Body of pancreas (tissue), 4 donors: ENCODE measurements around the gene GAL3ST1. TPM values are rescaled to one million over a fixed set of nuclear protein-coding genes. Genes with fewer than 3 reads are reported as not detected.

Experiments used
- ATAC-seq: fragments of 150-250 bp; one replicate; pipeline ENCODE4 v1.9.1; 2016
- DNase-seq, 4 donors: peaks; one replicate each; pipeline ENCODE4 v3.0.0-alpha.2; 2019
- H3K27ac ChIP-seq, 4 donors: fragments of 200-600 bp; sonication (generic); 1 replicate in 3 of 4; 2 replicates in 1 of 4; pipeline versions ENCODE4 v1.5.1 to v1.6.1; 2016 to 2019; ENCODE audit warnings: mild to moderate bottlenecking in 1 of 4, mixed read lengths in 1 of 4, moderate library complexity in 1 of 4
- H3K27me3 ChIP-seq, 2 donors: fragments of 200-600 bp; sonication (generic); one replicate each; pipeline ENCODE4 v1.6.0; 2016; ENCODE audit warnings: mild to moderate bottlenecking in 1 of 2
- H3K36me3 ChIP-seq, 2 donors: fragments of 200-600 bp; sonication (generic); replicated peaks in 1 of 2; 2 replicates each; pipeline ENCODE4 v1.5.1; 2016; ENCODE audit warnings: low read depth in 2 of 2; ENCODE audit not compliant: insufficient read depth in 1 of 2
- H3K4me1 ChIP-seq: fragments of 200-600 bp; sonication (generic); one replicate; pipeline ENCODE4 v1.6.0; 2016
- H3K4me3 ChIP-seq, 2 donors: fragments of 200-600 bp; sonication (generic); 1 replicate in 1 of 2; 2 replicates in 1 of 2; pipeline ENCODE4 v1.5.1; 2016 to 2019
- H3K9me3 ChIP-seq, 3 donors: fragments of 200-600 bp; sonication (generic); 1 replicate in 2 of 3; 2 replicates in 1 of 3; pipeline ENCODE4 v1.5.1; 2016
- POLR2A ChIP-seq, 3 donors: fragments of 450-650 bp; IDR thresholded peaks; one replicate each; pipeline ENCODE4 v1.6.1; 2016; ENCODE audit warnings: antibody characterized with exemption in 3 of 3, mild to moderate bottlenecking in 2 of 3
- WGBS, 2 donors: methylation state at CpG; one replicate each; pipeline ENCODE4 v1.1.5; 2017; 5-methylcytosine and 5-hydroxymethylcytosine counted together
- intact Hi-C: fragments of 100-400 bp; cut with DNase I; formaldehyde crosslinking; loops from one replicate; pipeline ENCODE4 v1.15.1; 2023
- total RNA-seq, 2 donors: library from RNA; depleted of rRNA; stranded (reverse); fragments of >200 nt; gene quantifications; one replicate each; pipeline ENCODE4 v1.1.0, GENCODE V29; 2016
- TF ChIP-seq, protein P1 (sequence below), 7 experiments: fragments of 450-650 bp in 4 of 7; fragments of 200-600 bp in 3 of 7; sonication (generic) in 3 of 7; IDR thresholded peaks; one replicate each; pipeline ENCODE4 v1.5.1; 2016 to 2019; ENCODE audit warnings: antibody characterized with exemption in 7 of 7

Gene GAL3ST1
- total RNA-seq, 2 donors from 2014 or later = 3.4 to 13.8 TPM

DNA sequence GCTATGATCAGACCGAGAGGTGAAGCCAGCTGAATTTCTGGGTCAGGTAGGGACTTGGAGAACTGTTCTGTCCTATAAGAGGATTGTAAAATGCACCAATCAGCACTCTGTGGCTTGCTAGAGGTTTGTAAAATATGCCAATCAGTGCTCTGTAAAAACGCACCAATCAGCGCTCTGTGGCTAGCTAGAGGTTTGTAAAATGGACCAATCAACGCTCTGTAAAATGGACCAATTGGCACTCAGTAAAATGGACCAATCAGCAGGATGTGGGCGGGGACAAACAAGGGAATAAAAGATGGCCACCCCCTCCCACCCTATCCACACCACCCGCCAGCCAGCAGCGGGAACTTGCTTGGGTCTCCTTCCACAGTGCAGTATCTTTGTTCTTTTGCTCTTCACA is 62.6 kb downstream of the GAL3ST1 start:
- Histone ChIP-seq H3K27ac (no peak overlapping the region), H3K4me1 (no peaks in the 10 kb centered on the region), H3K9me3 (no peaks in the 10 kb centered on the region), H3K27me3 (no peaks in the 10 kb centered on the region), H3K4me3 (no peak overlapping the region), H3K36me3 (no peaks in the 10 kb centered on the region)
- no peak for TF ChIP-seq POLR2A (IDR thresholded peaks at IDR 0.05)
- TF ChIP-seq, protein P1, sequence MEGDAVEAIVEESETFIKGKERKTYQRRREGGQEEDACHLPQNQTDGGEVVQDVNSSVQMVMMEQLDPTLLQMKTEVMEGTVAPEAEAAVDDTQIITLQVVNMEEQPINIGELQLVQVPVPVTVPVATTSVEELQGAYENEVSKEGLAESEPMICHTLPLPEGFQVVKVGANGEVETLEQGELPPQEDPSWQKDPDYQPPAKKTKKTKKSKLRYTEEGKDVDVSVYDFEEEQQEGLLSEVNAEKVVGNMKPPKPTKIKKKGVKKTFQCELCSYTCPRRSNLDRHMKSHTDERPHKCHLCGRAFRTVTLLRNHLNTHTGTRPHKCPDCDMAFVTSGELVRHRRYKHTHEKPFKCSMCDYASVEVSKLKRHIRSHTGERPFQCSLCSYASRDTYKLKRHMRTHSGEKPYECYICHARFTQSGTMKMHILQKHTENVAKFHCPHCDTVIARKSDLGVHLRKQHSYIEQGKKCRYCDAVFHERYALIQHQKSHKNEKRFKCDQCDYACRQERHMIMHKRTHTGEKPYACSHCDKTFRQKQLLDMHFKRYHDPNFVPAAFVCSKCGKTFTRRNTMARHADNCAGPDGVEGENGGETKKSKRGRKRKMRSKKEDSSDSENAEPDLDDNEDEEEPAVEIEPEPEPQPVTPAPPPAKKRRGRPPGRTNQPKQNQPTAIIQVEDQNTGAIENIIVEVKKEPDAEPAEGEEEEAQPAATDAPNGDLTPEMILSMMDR (IDR thresholded peaks at IDR 0.05) = no peak
- ATAC-seq = no peak
- intact Hi-C loops = no loop called here
- 84 to 88% methylated on average over 7 of the region's 7 CpGs for WGBS, 2 donors
- no peak for DNase-seq

DNA sequence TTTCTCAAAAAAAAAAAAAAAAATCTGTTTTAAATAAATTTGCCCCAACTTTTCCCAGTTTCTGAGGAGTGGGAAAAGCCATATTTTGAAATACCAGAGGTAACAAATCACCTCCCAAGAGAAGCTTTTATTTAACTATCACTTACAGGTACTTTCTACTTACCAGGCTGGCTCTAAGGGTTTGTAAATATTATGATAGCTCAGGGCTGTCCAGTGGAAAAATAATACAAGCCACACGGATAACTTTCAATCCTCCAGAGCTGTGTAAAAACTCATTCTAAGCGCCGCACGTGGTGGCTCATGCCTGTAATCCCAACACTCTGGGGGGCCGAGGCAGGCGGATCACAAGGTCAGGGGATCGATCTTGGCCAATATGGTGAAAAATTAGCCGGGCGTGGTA is 63.4 kb downstream of the GAL3ST1 start:
- intact Hi-C loops = no loop called here
- Histone ChIP-seq H3K9me3 (no peaks in the 10 kb centered on the region), H3K27ac (no peak overlapping the region), H3K36me3 (no peaks in the 10 kb centered on the region), H3K27me3 (no peaks in the 10 kb centered on the region), H3K4me1 (no peaks in the 10 kb centered on the region), H3K4me3 (no peak overlapping the region)
- ATAC-seq (no peak), DNase-seq (no peak)
- 65 to 83% methylated on average over 9 of the region's 9 CpGs for WGBS, 2 donors
- TF ChIP-seq POLR2A (IDR thresholded peaks at IDR 0.05) = no peak
- TF ChIP-seq, protein P1 (IDR thresholded peaks at IDR 0.05) = no peak

DNA sequence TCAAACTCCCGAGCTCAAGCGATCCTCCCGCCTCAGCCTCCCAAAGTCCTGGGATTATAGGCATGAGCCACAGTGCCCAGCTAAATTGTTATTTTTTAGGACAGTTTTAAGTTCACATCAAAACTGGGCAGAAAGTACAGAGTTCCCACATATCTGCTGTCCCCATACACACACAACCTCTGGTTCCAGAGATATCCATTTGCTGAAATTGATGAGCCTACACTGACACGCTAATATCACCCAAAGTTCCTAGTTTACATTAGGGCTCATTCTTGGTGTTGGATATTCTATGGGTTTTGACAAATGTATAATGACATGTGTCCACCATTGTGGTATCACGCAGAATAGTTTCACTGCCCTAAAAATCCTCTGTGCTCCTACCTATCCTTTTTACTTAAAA is 66.2 kb downstream of the GAL3ST1 start:
- peaks cover 0 to 8% of the 10 kb centered on the region in 2 donors for H3K27me3 ChIP-seq
- no peak overlapping the region for H3K4me3 ChIP-seq
- H3K4me1 ChIP-seq = peaks cover 7% of the 10 kb centered on the region
- H3K36me3 ChIP-seq = no peaks in the 10 kb centered on the region
- 68 to 79% methylated on average over 5 of the region's 5 CpGs for WGBS, 2 donors
- DNase-seq (no peak), ATAC-seq (no peak)
- H3K27ac ChIP-seq = no peak overlapping the region
- H3K9me3 ChIP-seq = no peaks in the 10 kb centered on the region
- intact Hi-C loops = no loop called here
- TF ChIP-seq POLR2A (IDR thresholded peaks at IDR 0.05) = no peak
- TF ChIP-seq, protein P1 (IDR thresholded peaks at IDR 0.05) = no peak

GRCh38 chr22:30507670-30508069 is 66.8 kb downstream of the GAL3ST1 start:
- intact Hi-C loops = no loop called here
- H3K9me3 ChIP-seq = no peaks in the 10 kb centered on the region
- no peak for TF ChIP-seq POLR2A (IDR thresholded peaks at IDR 0.05)
- TF ChIP-seq, protein P1 (IDR thresholded peaks at IDR 0.05) = no peak
- H3K36me3 ChIP-seq = no peaks in the 10 kb centered on the region
- H3K4me3 ChIP-seq = no peak overlapping the region
- H3K4me1 ChIP-seq = peaks cover 7% of the 10 kb centered on the region
- ATAC-seq (no peak), DNase-seq (no peak)
- peaks cover 0 to 8% of the 10 kb centered on the region in 2 donors for H3K27me3 ChIP-seq
- 81 to 82% methylated on average over 4 of the region's 4 CpGs for WGBS, 2 donors
- H3K27ac ChIP-seq = no peak overlapping the region

DNA sequence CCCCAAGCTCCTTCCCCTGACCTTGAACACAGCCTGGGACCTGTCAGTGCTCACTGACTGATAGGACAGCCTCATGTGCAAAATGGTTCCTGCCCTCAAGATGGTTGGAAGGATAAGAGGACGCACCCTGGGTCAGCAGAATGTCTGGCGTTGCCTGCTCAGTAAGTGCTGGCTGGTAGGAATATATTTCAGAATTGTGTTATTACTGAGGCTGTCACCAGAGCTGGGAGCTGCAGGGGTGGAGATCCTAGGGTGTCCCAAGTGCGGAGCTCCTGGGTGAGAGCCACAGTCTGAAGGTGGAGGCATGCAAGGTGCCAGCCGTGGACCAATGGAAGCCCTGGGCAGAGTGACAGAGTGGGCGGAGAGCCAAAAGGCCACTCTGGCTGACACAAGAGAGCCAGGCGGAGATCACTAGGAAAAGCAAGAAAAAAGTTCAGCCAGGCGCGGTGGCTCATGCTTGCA is 67.9 kb downstream of the GAL3ST1 start:
- TF ChIP-seq POLR2A (IDR thresholded peaks at IDR 0.05) = no peak
- TF ChIP-seq, protein P1 (IDR thresholded peaks at IDR 0.05) = no peak
- Histone ChIP-seq H3K9me3 (no peaks in the 10 kb centered on the region), H3K4me3 (no peak overlapping the region), H3K36me3 (no peaks in the 10 kb centered on the region), H3K4me1 (peaks cover 7% of the 10 kb centered on the region), H3K27ac (no peak overlapping the region), H3K27me3 (peaks cover 0 to 8% of the 10 kb centered on the region in 2 donors)
- intact Hi-C loops = no loop called here
- DNase-seq = peak in 2 of 4 donors; percentile 41 to 52
- ATAC-seq = no peak
- WGBS, 2 donors = 50 to 62% methylated on average over 6 to 8 of the region's 8 CpGs
